AG10803 (cell line): ENCODE measurements around the gene EFCAB11.

ENCODE experiments used
- DNase-seq: peaks from one replicate; pipeline ENCODE4 v3.0.0; 2010; ENCODE audit warnings: low read depth
- H3K4me3 ChIP-seq: 2 replicates; pipeline ENCODE4 v1.5.1; 2011; ENCODE audit warnings: mild to moderate bottlenecking, low read length, control low read depth
- TF ChIP-seq, protein P1 (sequence below): conservative IDR thresholded peaks from 2 replicates; pipeline ENCODE4 v1.5.1; 2011; ENCODE audit warnings: mild to moderate bottlenecking, low read length, control low read depth, inconsistent platforms

The EFCAB11 gene

DNA sequence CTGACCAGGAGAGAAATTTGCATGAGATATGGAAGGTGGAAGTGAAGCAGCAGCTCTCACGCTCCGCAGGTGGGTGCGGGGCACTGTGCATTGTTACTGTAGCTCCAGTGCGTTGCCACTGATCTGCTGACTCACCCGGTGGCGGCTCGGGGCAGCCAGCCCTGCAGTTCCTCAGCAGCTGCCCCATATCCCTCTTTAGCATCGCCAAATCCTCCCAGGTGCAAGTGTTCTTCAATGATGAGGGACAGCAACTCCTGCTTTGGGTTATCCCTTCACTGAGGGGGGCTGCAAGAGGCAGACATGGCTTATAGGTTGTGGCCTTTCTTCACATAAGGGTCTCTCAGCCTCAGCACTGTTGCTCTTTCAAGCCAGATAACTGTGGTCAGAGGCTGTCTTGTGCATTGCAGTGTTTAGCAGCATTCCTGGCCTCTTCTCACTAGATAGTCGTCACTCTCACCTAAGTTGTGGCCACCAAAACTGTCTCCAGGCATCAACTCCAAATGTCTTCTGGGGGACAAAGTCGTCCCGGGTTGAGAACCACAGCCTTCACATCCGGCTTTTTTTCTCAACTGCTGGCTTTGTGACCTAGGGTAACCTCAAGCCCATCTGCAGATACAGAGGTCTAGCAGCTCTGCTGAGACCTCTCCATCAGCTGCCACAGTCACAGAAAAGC, 180.8 kb downstream of the EFCAB11 start:
- H3K4me3 ChIP-seq: no peak overlapping the region
- DNase-seq: no peak
- TF ChIP-seq, protein P1, sequence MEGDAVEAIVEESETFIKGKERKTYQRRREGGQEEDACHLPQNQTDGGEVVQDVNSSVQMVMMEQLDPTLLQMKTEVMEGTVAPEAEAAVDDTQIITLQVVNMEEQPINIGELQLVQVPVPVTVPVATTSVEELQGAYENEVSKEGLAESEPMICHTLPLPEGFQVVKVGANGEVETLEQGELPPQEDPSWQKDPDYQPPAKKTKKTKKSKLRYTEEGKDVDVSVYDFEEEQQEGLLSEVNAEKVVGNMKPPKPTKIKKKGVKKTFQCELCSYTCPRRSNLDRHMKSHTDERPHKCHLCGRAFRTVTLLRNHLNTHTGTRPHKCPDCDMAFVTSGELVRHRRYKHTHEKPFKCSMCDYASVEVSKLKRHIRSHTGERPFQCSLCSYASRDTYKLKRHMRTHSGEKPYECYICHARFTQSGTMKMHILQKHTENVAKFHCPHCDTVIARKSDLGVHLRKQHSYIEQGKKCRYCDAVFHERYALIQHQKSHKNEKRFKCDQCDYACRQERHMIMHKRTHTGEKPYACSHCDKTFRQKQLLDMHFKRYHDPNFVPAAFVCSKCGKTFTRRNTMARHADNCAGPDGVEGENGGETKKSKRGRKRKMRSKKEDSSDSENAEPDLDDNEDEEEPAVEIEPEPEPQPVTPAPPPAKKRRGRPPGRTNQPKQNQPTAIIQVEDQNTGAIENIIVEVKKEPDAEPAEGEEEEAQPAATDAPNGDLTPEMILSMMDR: no peak

DNA sequence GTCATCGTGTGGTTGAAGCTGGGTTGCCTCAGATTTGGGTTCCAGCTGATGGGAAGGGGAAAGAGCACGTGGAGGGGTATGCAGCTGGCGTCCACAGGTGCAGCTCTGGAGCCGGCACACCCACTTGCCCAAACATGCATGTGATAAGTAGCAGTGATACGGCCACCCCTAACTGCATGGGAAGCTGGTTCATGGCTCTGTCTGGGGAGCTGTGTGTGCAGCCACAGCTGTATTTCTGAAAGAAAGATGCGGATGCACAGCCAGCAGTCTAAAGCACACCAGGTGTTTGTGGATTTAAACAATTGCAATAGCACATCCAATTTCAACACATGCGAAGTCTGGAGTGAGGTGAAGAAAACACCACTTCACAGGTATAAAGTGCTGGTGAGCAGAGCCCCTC, 181.4 kb downstream of the EFCAB11 start:
- no peak overlapping the region for H3K4me3 ChIP-seq
- TF ChIP-seq, protein P1: no peak
- no peak for DNase-seq

DNA sequence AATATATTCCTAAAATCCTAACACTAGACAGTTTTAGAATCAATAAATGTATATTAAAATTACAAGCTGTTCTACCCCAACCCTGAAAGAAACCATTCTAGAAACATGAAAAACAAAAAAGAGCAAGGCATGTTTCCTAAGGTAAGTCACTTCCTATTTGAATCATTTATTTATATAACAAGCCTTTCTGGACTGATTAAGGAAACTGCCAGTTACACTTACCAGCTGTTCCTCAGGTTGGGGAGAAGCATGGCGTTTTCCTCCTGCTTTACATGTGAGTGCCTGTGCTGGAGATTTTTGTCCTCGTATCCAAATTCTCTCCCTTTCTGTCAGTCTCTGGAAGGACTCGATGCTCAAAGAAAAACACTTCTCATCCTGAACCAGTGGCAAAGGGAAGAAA, 183.3 kb downstream of the EFCAB11 start:
- TF ChIP-seq, protein P1: no peak
- DNase-seq: no peak
- H3K4me3 ChIP-seq: no peak overlapping the region

DNA sequence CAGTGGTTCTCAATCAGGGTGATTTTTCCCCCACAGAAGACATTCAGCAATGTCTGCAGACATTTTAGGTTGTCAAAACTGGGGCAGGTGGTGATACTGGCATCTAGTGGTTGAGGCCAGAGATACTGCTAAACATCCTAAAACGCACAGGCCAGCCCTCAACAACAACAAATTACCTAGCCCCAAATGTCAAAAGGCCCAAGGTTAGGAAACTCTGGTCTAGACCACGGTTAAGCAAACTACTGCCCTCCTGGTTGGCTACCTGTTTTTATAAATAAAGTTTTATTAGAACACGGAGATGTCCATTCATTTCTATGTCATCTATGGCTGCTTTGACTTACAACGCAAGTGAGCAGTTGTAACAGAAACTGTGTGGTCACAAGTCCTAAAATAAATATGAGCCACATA, 186.7 kb downstream of the EFCAB11 start:
- H3K4me3 ChIP-seq: no peak overlapping the region
- DNase-seq: peak; percentile 53
- TF ChIP-seq, protein P1: peak; percentile 80

DNA sequence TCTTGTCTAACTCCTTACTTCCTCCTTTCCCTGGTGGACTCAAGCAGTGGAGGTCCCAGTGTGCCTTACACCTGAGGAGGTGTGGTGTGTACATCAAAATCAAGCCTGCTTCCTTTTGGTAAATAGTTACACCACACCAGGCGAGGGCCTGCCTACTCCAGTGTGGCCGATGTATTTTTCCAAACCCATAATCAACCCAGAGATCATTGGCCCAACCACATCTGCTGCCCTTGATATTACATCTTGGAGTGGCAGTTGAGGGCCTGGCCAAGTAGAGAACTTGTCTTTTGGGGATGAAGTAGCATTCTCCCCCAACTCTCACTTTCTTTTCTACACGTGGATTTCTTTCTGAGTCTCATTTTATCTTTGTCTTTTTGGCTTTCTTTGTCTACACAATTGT, 187.4 kb downstream of the EFCAB11 start:
- H3K4me3 ChIP-seq: no peak overlapping the region
- no peak for DNase-seq
- TF ChIP-seq, protein P1: no peak

DNA sequence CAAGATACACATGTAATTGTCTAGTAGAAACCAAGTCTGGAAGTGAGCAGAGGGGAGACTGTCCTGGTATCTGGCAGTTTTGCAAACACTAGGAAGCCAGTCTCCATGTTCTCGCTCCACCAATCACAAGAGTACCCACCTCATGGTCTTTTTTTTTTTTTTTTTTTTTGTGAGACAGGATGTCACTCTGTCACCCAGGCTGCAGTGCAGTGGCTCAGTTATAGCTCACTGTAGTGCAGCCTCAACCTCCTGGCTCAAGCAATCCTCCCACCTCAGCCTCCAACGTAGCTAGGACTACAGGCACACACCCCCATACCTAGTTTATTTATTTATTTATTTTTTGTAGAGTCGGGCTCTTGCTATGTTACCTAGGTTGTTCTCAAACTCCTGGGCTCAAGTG, 189.2 kb downstream of the EFCAB11 start:
- no peak overlapping the region for H3K4me3 ChIP-seq
- DNase-seq: no peak
- TF ChIP-seq, protein P1: no peak

DNA sequence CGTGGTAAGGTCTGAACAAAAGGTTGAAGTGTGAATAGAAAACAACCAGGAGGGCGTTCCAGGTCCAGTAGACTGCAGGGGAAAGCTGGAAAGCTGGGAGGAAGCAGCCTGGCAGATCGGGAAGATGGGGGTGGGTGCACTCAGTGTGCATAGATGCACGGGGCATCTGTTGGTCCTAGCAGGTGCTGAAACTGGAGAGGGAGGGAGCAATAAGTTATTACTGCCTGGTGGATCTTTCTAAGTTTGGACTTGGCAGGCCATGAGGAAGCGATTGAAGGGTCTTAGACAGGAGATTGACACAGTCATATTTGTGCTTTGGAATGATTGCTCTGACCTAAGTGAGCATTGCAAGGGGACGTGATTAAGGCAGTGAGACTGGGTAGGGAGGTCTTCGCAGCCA, 194.4 kb downstream of the EFCAB11 start:
- no peak overlapping the region for H3K4me3 ChIP-seq
- TF ChIP-seq, protein P1: no peak
- no peak for DNase-seq
